K562 (cell line): Measurements from ENCODE around the gene NR4A2. TPM values are rescaled to one million over a fixed set of nuclear protein-coding genes. Genes with fewer than 3 reads are reported as not detected.

ENCODE experiments used
- ATF2 ChIP-seq: sonication (generic); formaldehyde crosslinking; IDR thresholded peaks from 2 replicates; pipeline ENCODE4 v1.8.1; 2022; ENCODE audit warnings: missing genetic modification reagents
- CAMTA2 ChIP-seq: fragments of 250-450 bp; sonication (Bioruptor Pico); conservative IDR thresholded peaks from 2 replicates; pipeline ENCODE4 v1.5.1; 2022
- CREB1 ChIP-seq, 2 experiments: sonication (generic) in 1 of 2; formaldehyde crosslinking in 1 of 2; IDR thresholded peaks; 2 replicates each; pipeline versions ENCODE4 v1.6.1 to v1.8.0; 2012 to 2022; ENCODE audit warnings: inconsistent platforms in 1 of 2, mild to moderate bottlenecking in 1 of 2, missing genetic modification reagents in 1 of 2, moderate library complexity in 1 of 2
- CREB5 ChIP-seq: fragments of 250-450 bp; sonication (Bioruptor Pico); IDR thresholded peaks from 2 replicates; pipeline ENCODE4 v1.5.0; 2020; ENCODE audit warnings: mild to moderate bottlenecking
- CSDE1 ChIP-seq, 2 experiments: fragments of 450-650 bp; IDR thresholded peaks; 2 replicates each; pipeline ENCODE4 v1.6.1; 2016; ENCODE audit warnings: mild to moderate bottlenecking in 1 of 2
- IRF2 ChIP-seq: sonication (generic); formaldehyde crosslinking; IDR thresholded peaks from 2 replicates; pipeline ENCODE4 v1.8.1; 2022; ENCODE audit warnings: mild to moderate bottlenecking, missing genetic modification reagents
- MAFF ChIP-seq: IDR thresholded peaks from 2 replicates; pipeline ENCODE4 v1.6.1; 2012; ENCODE audit warnings: low read length, improper control_type of control experiment
- NEUROD1 ChIP-seq: fragments of 150-350 bp; IDR thresholded peaks from 2 replicates; pipeline ENCODE4 v1.6.1; 2014; ENCODE audit warnings: borderline replicate concordance, low read length, low read depth; ENCODE audit not compliant: partially characterized antibody
- SRSF1 ChIP-seq: fragments of 200-400 bp; formaldehyde crosslinking; IDR thresholded peaks from 2 replicates; pipeline ENCODE4 v1.6.1; 2017; ENCODE audit warnings: mild to moderate bottlenecking, low read depth, low read length, moderate library complexity
- TARDBP ChIP-seq: fragments of 450-650 bp; IDR thresholded peaks from 2 replicates; pipeline ENCODE4 v1.6.1; 2016
- ZNF134 ChIP-seq: fragments of 250-450 bp; sonication (Bioruptor Pico); conservative IDR thresholded peaks from 2 replicates; pipeline ENCODE4 v1.4.0; 2020
- ZNF316 ChIP-seq: fragments of 450-650 bp; IDR thresholded peaks from 2 replicates; pipeline ENCODE4 v1.6.1; 2016
- ZNF407 ChIP-seq: fragments of 450-650 bp; IDR thresholded peaks from 2 replicates; pipeline ENCODE4 v1.6.1; 2016; ENCODE audit warnings: low read depth
- ZNF436 ChIP-seq: fragments of 250-450, 450-650 bp; sonication (Bioruptor Pico); formaldehyde crosslinking; IDR thresholded peaks from 2 replicates; pipeline ENCODE4 v1.7.0; 2020; ENCODE audit warnings: mild to moderate bottlenecking
- ZNF561 ChIP-seq: fragments of 450-650 bp; formaldehyde crosslinking; conservative IDR thresholded peaks from 2 replicates; pipeline ENCODE4 v1.4.0; 2020; ENCODE audit warnings: mild to moderate bottlenecking, moderate library complexity
- ZNF740 ChIP-seq, 3 experiments: fragments of 200-800 bp in 1 of 3; sonication (Bioruptor generic) in 1 of 3; sonication (generic) in 1 of 3; formaldehyde crosslinking in 1 of 3; IDR thresholded peaks; 2 replicates each; pipeline versions ENCODE4 v1.6.1 to v1.8.0; 2016 to 2022; ENCODE audit warnings: mild to moderate bottlenecking in 2 of 3, missing compliant biosample characterization in 2 of 3, missing genetic modification characterization in 2 of 3, missing genetic modification reagents in 1 of 3
- polyA plus RNA-seq, 8 experiments: library from polyadenylated mRNA; depleted of rRNA in 4 of 8; stranded (reverse) in 5 of 8; unstranded in 3 of 8; fragments of >200 nt; fragmentation: Nextera tagmentation in 2 of 8; fragmentation: Illumina TruSeq in 1 of 8; extraction: Ambion mirVana in 2 of 8; extraction: Trizol in 1 of 8; gene quantifications; 2 replicates each; pipeline versions ENCODE4 v1.2.1 to v1.2.3, GENCODE V29; 2011 to 2014; ENCODE audit warnings: inconsistent platforms in 1 of 8, missing spikeins in 1 of 8
- total RNA-seq, 7 experiments: library from RNA; depleted of rRNA in 6 of 7; stranded (reverse); fragments of >200 nt in 6 of 7; fragmentation: Illumina TruSeq in 2 of 7; extraction: Trizol in 2 of 7; gene quantifications; 2 replicates each; pipeline versions ENCODE4 v1.2.1 to v1.2.3, GENCODE V29; 2011 to 2021; ENCODE audit warnings: low replicate concordance in 1 of 7

NR4A2 gene
- total and polyA plus RNA-seq, 9 of the 15 experiments (the other 6 are each of a cell fraction or from before 2014, with no cell fraction given) = 0.94 to 5.1 (median 1.3) TPM

GRCh38 chr2:156341452-156342253 lies 9.1 kb upstream of the NR4A2 start (continued):
- TF ChIP-seq ZNF407 = no peak
- TF ChIP-seq CREB5 (CRISPR knock-in tag) = no peak
- TF ChIP-seq ZNF561 (CRISPR knock-in tag) = no peak
- TF ChIP-seq ZNF316 = no peak
- TF ChIP-seq CAMTA2 (CRISPR knock-in tag) = no peak
- TF ChIP-seq ZNF134 (CRISPR knock-in tag) = no peak
- TF ChIP-seq TARDBP = no peak
- peak; percentile 10 for TF ChIP-seq CREB1 (IDR thresholded peaks at IDR 0.05)
- peak; percentile 45; the same call in 1 of the 2 replicates for TF ChIP-seq CREB1 (CRISPR knock-in tag; IDR thresholded peaks at IDR 0.05)
- TF ChIP-seq ATF2 (CRISPR knock-in tag) = no peak
- no peak for TF ChIP-seq MAFF
- TF ChIP-seq IRF2 = no peak
- no peak for TF ChIP-seq NEUROD1
- TF ChIP-seq ZNF436 (CRISPR knock-in tag) = no peak
- TF ChIP-seq SRSF1 = no peak
- no peak for TF ChIP-seq CSDE1 (IDR thresholded peaks at IDR 0.05)
- TF ChIP-seq ZNF740 (CRISPR knock-in tag; IDR thresholded peaks at IDR 0.05) = peak; percentile 81
- TF ChIP-seq ZNF740 (tag; IDR thresholded peaks at IDR 0.05) = no peak; a peak in 1 of 4 replicates
